Adipose tissue (tissue), 3 donors: ENCODE results near the gene RNF11. TPM values are rescaled to one million over a fixed set of nuclear protein-coding genes. Genes with fewer than 3 reads are reported as not detected.

Source experiments
- H3K27ac ChIP-seq: one replicate; pipeline ENCODE4 v1.5.1; 2013; ENCODE audit warnings: low read depth, low read length
- WGBS, 3 donors: extraction: QIAGEN DNeasy Blood & Tissue Kit; methylation state at CpG; one replicate each; pipeline ENCODE4 v1.1.7; 2013; 5-methylcytosine and 5-hydroxymethylcytosine counted together
- polyA plus RNA-seq, 3 donors: library from polyadenylated mRNA; stranded (reverse); fragments of 200-250 nt; gene quantifications; one replicate each; pipeline ENCODE4 v1.2.3, GENCODE V29; 2013
- donor health status: healthy with polysubstance abuse.
- donor health status: Bipolar disorder and iron deficiency.
- donor health status: healthy.

Gene RNF11
- polyA plus RNA-seq, 3 donors, result 30.8 to 102 (median 81.6) TPM

GRCh38 chr1:51302746-51303145, 66.7 kb downstream of the RNF11 start:
- no peak overlapping the region for H3K27ac ChIP-seq
- WGBS, 3 donors, result 81 to 90% (median 86%) methylated on average over 7 of the region's 7 CpGs

GRCh38 chr1:51303315-51303714, 67.2 kb downstream of the RNF11 start:
- no peak overlapping the region for H3K27ac ChIP-seq
- 82 to 95% (median 89%) methylated on average over 2 to 6 of the region's 6 CpGs for WGBS, 3 donors

GRCh38 chr1:51303751-51304251, 67.7 kb downstream of the RNF11 start:
- H3K27ac ChIP-seq, result no peak overlapping the region
- WGBS, 3 donors, result 30 to 66% (median 34%) methylated on average over 8 of the region's 8 CpGs

GRCh38 chr1:51304360-51304759, 68.3 kb downstream of the RNF11 start:
- WGBS, 3 donors, result 54 to 71% (median 56%) methylated on average over 1 of the region's 1 CpG
- H3K27ac ChIP-seq, result no peak overlapping the region

GRCh38 chr1:51305371-51305823, 69.3 kb downstream of the RNF11 start:
- WGBS, 3 donors, result 38 to 82% (median 78%) methylated on average over 4 of the region's 4 CpGs
- H3K27ac ChIP-seq, result no peak overlapping the region

GRCh38 chr1:51306950-51307349, 70.9 kb downstream of the RNF11 start:
- no peak overlapping the region for H3K27ac ChIP-seq
- WGBS, 3 donors, result 83 to 94% (median 90%) methylated on average over 5 of the region's 5 CpGs

GRCh38 chr1:51308636-51309035, 72.6 kb downstream of the RNF11 start:
- H3K27ac ChIP-seq, result no peak overlapping the region
- 93 to 96% (median 93%) methylated on average over 6 of the region's 6 CpGs for WGBS, 3 donors

GRCh38 chr1:51309291-51309690, 73.2 kb downstream of the RNF11 start:
- WGBS, 3 donors, result 83 to 94% (median 87%) methylated on average over 8 of the region's 8 CpGs
- no peak overlapping the region for H3K27ac ChIP-seq

- 45 to 83% (median 53%) methylated on average over 15 of the region's 15 CpGs for WGBS, 3 donors
These were observed 75.0 kb downstream of the RNF11 start for GRCh38 chr1:51310871-51311613.

GRCh38 chr1:51311826-51312225, 75.8 kb downstream of the RNF11 start:
- WGBS, 3 donors, result 88 to 94% (median 93%) methylated on average over 5 of the region's 5 CpGs
- no peak overlapping the region for H3K27ac ChIP-seq

More at GRCh38 chr1:51310871-51311613, 75.0 kb downstream of the RNF11 start:
- no peak overlapping the region for H3K27ac ChIP-seq

GRCh38 chr1:51312718-51313117, 76.6 kb downstream of the RNF11 start:
- H3K27ac ChIP-seq, result no peak overlapping the region
- WGBS, 3 donors, result 85 to 87% (median 86%) methylated on average over 4 of the region's 4 CpGs

- WGBS, 3 donors, result 93 to 98% (median 95%) methylated on average over 5 of the region's 5 CpGs
- H3K27ac ChIP-seq, result no peak overlapping the region
These were observed 77.3 kb downstream of the RNF11 start for GRCh38 chr1:51313268-51313852.

- H3K27ac ChIP-seq, result no peak overlapping the region
- WGBS, 3 donors, result 53 to 58% (median 55%) methylated on average over 12 of the region's 12 CpGs
These were observed 78.1 kb downstream of the RNF11 start for GRCh38 chr1:51313961-51314777.

GRCh38 chr1:51314974-51315373, 78.9 kb downstream of the RNF11 start:
- no peak overlapping the region for H3K27ac ChIP-seq
- 45 to 77% (median 73%) methylated on average over 3 of the region's 3 CpGs for WGBS, 3 donors

GRCh38 chr1:51316113-51316845, 80.2 kb downstream of the RNF11 start:
- no peak overlapping the region for H3K27ac ChIP-seq
- WGBS, 3 donors, result 81 to 86% (median 85%) methylated on average over 9 of the region's 9 CpGs

- no peak overlapping the region for H3K27ac ChIP-seq
- WGBS, 3 donors, result 42 to 83% (median 80%) methylated on average over 4 of the region's 4 CpGs
These were observed 80.7 kb downstream of the RNF11 start for GRCh38 chr1:51316846-51317120.

GRCh38 chr1:51317798-51318197, 81.7 kb downstream of the RNF11 start:
- H3K27ac ChIP-seq, result no peak overlapping the region
- WGBS, 3 donors, result 90 to 91% (median 91%) methylated on average over 7 of the region's 7 CpGs
